Measurements from ENCODE around the gene RNF183.

DNA sequence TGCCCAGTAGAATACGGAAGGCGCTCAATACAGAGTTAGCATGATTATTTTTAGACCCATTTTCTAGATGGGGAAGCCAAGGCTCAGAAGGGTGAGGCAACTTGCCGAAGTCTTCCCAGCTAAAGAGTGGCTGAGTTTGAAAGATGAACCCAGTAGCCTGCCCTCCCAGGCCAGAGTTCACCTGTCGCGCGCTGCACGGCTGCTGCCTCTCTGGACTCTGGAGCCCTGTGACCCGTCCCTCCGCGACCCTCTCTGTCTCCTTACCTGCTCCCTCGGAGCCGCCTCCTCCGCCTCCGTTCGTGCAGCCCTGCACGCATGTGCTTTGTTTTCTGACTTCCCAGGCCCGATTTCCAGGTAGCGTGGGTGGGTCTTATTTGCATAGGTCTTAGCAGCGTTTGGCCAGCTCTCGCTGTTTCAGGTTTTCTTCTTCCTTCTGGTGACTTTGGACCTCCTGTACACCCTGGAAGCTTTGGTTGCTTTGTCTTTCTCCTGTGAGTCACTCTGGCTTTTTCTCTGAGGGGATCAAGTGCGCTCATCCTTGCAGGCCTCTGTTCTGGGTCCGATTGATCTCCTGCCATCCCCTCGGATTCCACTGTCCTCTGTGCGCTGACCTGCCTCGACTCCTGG, at the start of gene RNF183:
- TF ChIP-seq, protein P1, sequence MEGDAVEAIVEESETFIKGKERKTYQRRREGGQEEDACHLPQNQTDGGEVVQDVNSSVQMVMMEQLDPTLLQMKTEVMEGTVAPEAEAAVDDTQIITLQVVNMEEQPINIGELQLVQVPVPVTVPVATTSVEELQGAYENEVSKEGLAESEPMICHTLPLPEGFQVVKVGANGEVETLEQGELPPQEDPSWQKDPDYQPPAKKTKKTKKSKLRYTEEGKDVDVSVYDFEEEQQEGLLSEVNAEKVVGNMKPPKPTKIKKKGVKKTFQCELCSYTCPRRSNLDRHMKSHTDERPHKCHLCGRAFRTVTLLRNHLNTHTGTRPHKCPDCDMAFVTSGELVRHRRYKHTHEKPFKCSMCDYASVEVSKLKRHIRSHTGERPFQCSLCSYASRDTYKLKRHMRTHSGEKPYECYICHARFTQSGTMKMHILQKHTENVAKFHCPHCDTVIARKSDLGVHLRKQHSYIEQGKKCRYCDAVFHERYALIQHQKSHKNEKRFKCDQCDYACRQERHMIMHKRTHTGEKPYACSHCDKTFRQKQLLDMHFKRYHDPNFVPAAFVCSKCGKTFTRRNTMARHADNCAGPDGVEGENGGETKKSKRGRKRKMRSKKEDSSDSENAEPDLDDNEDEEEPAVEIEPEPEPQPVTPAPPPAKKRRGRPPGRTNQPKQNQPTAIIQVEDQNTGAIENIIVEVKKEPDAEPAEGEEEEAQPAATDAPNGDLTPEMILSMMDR (IDR thresholded peaks at IDR 0.05; ENCODE audit: poor library complexity, severe bottlenecking) = no peak
- TF ChIP-seq POLR2AphosphoS5 (IDR thresholded peaks at IDR 0.05) = no peak
- TF ChIP-seq RAD21 (conservative IDR thresholded peaks at IDR 0.05) = no peak
- TF ChIP-seq EP300 (conservative IDR thresholded peaks at IDR 0.05; ENCODE audit: poor library complexity, severe bottlenecking) = no peak
- TF ChIP-seq MXI1 (conservative IDR thresholded peaks at IDR 0.05; ENCODE audit: poor library complexity, severe bottlenecking) = no peak
- TF ChIP-seq TAF1 (IDR thresholded peaks at IDR 0.05; ENCODE audit: low read depth) = no peak
- TF ChIP-seq, protein P2, sequence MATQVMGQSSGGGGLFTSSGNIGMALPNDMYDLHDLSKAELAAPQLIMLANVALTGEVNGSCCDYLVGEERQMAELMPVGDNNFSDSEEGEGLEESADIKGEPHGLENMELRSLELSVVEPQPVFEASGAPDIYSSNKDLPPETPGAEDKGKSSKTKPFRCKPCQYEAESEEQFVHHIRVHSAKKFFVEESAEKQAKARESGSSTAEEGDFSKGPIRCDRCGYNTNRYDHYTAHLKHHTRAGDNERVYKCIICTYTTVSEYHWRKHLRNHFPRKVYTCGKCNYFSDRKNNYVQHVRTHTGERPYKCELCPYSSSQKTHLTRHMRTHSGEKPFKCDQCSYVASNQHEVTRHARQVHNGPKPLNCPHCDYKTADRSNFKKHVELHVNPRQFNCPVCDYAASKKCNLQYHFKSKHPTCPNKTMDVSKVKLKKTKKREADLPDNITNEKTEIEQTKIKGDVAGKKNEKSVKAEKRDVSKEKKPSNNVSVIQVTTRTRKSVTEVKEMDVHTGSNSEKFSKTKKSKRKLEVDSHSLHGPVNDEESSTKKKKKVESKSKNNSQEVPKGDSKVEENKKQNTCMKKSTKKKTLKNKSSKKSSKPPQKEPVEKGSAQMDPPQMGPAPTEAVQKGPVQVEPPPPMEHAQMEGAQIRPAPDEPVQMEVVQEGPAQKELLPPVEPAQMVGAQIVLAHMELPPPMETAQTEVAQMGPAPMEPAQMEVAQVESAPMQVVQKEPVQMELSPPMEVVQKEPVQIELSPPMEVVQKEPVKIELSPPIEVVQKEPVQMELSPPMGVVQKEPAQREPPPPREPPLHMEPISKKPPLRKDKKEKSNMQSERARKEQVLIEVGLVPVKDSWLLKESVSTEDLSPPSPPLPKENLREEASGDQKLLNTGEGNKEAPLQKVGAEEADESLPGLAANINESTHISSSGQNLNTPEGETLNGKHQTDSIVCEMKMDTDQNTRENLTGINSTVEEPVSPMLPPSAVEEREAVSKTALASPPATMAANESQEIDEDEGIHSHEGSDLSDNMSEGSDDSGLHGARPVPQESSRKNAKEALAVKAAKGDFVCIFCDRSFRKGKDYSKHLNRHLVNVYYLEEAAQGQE (IDR thresholded peaks at IDR 0.05; ENCODE audit: borderline replicate concordance) = no peak

All from neural cell (in vitro differentiated cells).